Sigmoid colon (tissue), 7 donors: ENCODE results near the gene ZNF354B. TPM values are rescaled to one million over a fixed set of nuclear protein-coding genes. Genes with fewer than 3 reads are reported as not detected.

Experiments
- DNase-seq: peaks from one replicate; pipeline ENCODE4 v3.0.0-alpha.2; 2019
- H3K27ac ChIP-seq, 4 donors: fragments of 200-600 bp; sonication (generic); one replicate each; pipeline ENCODE4 v1.5.1; 2016 to 2019; ENCODE audit warnings: mild to moderate bottlenecking in 1 of 4
- H3K27me3 ChIP-seq, 3 donors: fragments of 200-600 bp; sonication (generic); one replicate each; pipeline ENCODE4 v1.5.1; 2019; ENCODE audit warnings: mild to moderate bottlenecking in 1 of 3
- H3K36me3 ChIP-seq, 4 donors: fragments of 200-600 bp; sonication (generic); one replicate each; pipeline ENCODE4 v1.5.1; 2016 to 2019
- H3K4me1 ChIP-seq, 4 donors: fragments of 200-600 bp; sonication (generic); one replicate each; pipeline ENCODE4 v1.5.1; 2017 to 2019
- H3K4me3 ChIP-seq, 4 donors: fragments of 200-600 bp; sonication (generic); one replicate each; pipeline ENCODE4 v1.5.1; 2017 to 2019; ENCODE audit warnings: mild to moderate bottlenecking in 2 of 4, moderate library complexity in 1 of 4
- H3K9me3 ChIP-seq, 4 donors: fragments of 200-600 bp in 3 of 4; sonication (generic) in 3 of 4; one replicate each; pipeline versions ENCODE4 v1.5.1 to v1.6.1; 2013 to 2019
- EP300 ChIP-seq, 4 donors: sonication (generic); formaldehyde crosslinking; IDR thresholded peaks; one replicate each; pipeline ENCODE4 v1.6.1; 2017; ENCODE audit warnings: antibody characterized with exemption in 4 of 4
- POLR2A ChIP-seq, 2 donors: fragments of 450-650 bp; IDR thresholded peaks; one replicate each; pipeline ENCODE4 v1.6.1; 2016; ENCODE audit warnings: antibody characterized with exemption in 2 of 2, mild to moderate bottlenecking in 2 of 2, moderate library complexity in 2 of 2
- POLR2AphosphoS5 ChIP-seq, 4 donors: sonication (generic); formaldehyde crosslinking; IDR thresholded peaks; one replicate each; pipeline ENCODE4 v1.6.1; 2017; ENCODE audit warnings: antibody characterized with exemption in 4 of 4
- WGBS, 2 donors: extraction: QIAGEN DNeasy Blood & Tissue Kit; methylation state at CpG; one replicate each; pipeline ENCODE4 v1.1.7; 2013; 5-methylcytosine and 5-hydroxymethylcytosine counted together
- intact Hi-C: fragments of 100-400 bp; cut with DNase I; formaldehyde crosslinking; loops from one replicate; pipeline ENCODE4 v1.15.1; 2023
- polyA plus RNA-seq, 3 donors: library from polyadenylated mRNA; stranded (reverse); fragments of 200-250 nt; gene quantifications; one replicate each; pipeline ENCODE4 v1.2.3, GENCODE V29; 2013
- small RNA-seq, 3 donors: library from RNA; depleted of rRNA; stranded (forward); fragments of <200 nt; gene quantifications; one replicate each; pipeline ENCODE3, GENCODE V24; 2016
- total RNA-seq, 4 donors: library from RNA; depleted of rRNA; stranded (reverse); fragments of >200 nt; gene quantifications; one replicate each; pipeline ENCODE4 v1.1.0, GENCODE V29; 2016
- TF ChIP-seq, protein P1 (sequence below), 4 experiments: fragments of 450-650 bp in 3 of 4; fragments of 200-600 bp in 1 of 4; IDR thresholded peaks; one replicate each; pipeline ENCODE4 v1.5.1; 2016 to 2019; ENCODE audit warnings: antibody characterized with exemption in 4 of 4, mild to moderate bottlenecking in 3 of 4, moderate library complexity in 2 of 4
- donor health status: healthy with polysubstance abuse.
- donor health status: Bipolar disorder and iron deficiency.
- donor health status: healthy.

Gene ZNF354B
- total and polyA plus RNA-seq, 7 donors = 0.92 to 23.5 (median 13.3) TPM

- Histone ChIP-seq H3K9me3 (no peaks in the 10 kb centered on the region), H3K36me3 (peaks cover 0 to 6% (median 0%) of the 10 kb centered on the region in 4 donors), H3K4me3 (no peak overlapping the region), H3K27me3 (no peaks in the 10 kb centered on the region), H3K4me1 (peaks cover 0 to 14% (median 6%) of the 10 kb centered on the region in 4 donors), H3K27ac (no peak overlapping the region)
- TF ChIP-seq EP300 (IDR thresholded peaks at IDR 0.05) = no peak
- TF ChIP-seq, protein P1, sequence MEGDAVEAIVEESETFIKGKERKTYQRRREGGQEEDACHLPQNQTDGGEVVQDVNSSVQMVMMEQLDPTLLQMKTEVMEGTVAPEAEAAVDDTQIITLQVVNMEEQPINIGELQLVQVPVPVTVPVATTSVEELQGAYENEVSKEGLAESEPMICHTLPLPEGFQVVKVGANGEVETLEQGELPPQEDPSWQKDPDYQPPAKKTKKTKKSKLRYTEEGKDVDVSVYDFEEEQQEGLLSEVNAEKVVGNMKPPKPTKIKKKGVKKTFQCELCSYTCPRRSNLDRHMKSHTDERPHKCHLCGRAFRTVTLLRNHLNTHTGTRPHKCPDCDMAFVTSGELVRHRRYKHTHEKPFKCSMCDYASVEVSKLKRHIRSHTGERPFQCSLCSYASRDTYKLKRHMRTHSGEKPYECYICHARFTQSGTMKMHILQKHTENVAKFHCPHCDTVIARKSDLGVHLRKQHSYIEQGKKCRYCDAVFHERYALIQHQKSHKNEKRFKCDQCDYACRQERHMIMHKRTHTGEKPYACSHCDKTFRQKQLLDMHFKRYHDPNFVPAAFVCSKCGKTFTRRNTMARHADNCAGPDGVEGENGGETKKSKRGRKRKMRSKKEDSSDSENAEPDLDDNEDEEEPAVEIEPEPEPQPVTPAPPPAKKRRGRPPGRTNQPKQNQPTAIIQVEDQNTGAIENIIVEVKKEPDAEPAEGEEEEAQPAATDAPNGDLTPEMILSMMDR (IDR thresholded peaks at IDR 0.05) = no peak
- TF ChIP-seq POLR2AphosphoS5 (IDR thresholded peaks at IDR 0.05) = no peak
- no peak for TF ChIP-seq POLR2A (IDR thresholded peaks at IDR 0.05)
- 92 to 97% methylated on average over 5 of the region's 5 CpGs for WGBS, 2 donors
- no peak for DNase-seq
- intact Hi-C loops = loop anchor here (5.0 kb wide), 1 partner anchor 43 kb away; the partner anchor contains the start of gene ZNF454
These were observed 39.5 kb downstream of the ZNF354B start for GRCh38 chr5:178899289-178899688.

DNA sequence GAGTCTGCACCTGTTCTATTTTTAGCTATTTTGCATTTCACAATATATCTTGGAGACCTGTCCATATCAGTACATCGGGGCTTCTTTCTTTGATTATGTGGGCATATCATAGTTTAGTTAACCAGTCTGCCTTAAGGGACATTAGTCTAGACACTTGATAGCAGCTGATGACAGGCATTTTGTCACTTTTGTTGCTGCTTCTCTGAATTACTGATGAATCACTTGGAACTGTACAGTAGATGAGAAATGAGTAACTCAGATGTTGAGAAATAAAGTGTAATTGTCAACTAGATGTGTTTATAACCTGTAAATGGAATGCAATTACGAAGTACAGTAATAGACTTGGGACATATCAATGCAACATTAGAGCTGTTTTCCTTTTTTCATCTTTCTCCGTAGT lies 43.1 kb downstream of the ZNF354B start:
- Histone ChIP-seq H3K9me3 (no peaks in the 10 kb centered on the region), H3K36me3 (peaks cover 0 to 15% (median 0%) of the 10 kb centered on the region in 4 donors), H3K4me3 (no peak overlapping the region), H3K27ac (no peak overlapping the region), H3K4me1 (no peaks in the 10 kb centered on the region), H3K27me3 (no peaks in the 10 kb centered on the region)
- 63 to 77% methylated on average over 3 of the region's 3 CpGs for WGBS, 2 donors
- DNase-seq = no peak
- TF ChIP-seq POLR2AphosphoS5 (IDR thresholded peaks at IDR 0.05) = no peak
- no peak for TF ChIP-seq POLR2A (IDR thresholded peaks at IDR 0.05)
- no peak for TF ChIP-seq EP300 (IDR thresholded peaks at IDR 0.05)
- TF ChIP-seq, protein P1 (IDR thresholded peaks at IDR 0.05) = no peak
- intact Hi-C loops = no loop called here

DNA sequence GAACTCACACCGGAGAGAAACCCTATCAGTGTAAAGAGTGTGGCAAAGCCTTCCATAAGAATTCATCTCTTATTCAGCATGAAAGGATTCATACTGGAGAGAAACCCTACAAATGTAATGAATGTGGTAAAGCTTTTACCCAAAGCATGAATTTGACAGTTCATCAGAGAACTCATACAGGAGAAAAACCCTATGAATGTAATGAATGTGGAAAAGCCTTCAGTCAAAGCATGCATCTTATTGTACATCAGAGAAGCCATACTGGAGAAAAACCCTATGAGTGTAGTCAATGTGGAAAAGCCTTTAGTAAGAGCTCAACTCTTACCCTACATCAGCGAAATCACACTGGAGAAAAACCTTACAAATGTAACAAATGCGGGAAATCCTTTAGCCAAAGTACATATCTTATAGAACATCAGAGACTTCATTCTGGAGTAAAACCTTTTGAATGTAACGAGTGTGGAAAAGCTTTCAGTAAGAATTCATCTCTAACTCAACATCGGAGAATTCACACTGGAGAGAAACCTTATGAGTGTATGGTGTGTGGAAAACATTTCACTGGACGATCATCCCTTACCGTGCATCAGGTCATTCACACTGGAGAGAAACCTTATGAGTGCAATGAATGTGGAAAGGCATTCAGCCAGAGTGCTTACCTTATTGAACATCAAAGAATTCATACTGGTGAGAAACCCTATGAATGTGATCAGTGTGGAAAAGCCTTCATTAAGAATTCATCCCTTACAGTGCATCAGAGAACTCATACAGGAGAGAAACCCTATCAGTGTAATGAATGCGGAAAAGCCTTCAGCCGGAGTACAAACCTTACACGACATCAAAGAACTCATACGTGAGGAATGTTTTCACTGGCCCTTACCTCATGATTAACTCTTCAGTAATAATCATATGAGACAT lies 72.3 kb downstream of the ZNF354B start:
- H3K27me3 ChIP-seq = no peaks in the 10 kb centered on the region
- H3K27ac ChIP-seq = no peak overlapping the region
- no peak for DNase-seq
- H3K9me3 ChIP-seq = peaks cover 75 to 91% (median 85%) of the 10 kb centered on the region in 4 donors
- TF ChIP-seq, protein P1 (IDR thresholded peaks at IDR 0.05) = no peak
- TF ChIP-seq EP300 (IDR thresholded peaks at IDR 0.05) = no peak
- TF ChIP-seq POLR2A (IDR thresholded peaks at IDR 0.05) = no peak
- no peak for TF ChIP-seq POLR2AphosphoS5 (IDR thresholded peaks at IDR 0.05)
- 95 to 96% methylated on average over 11 of the region's 11 CpGs for WGBS, 2 donors
- peaks cover 5 to 55% (median 39%) of the 10 kb centered on the region in 4 donors for H3K36me3 ChIP-seq
- no peaks in the 10 kb centered on the region for H3K4me1 ChIP-seq
- intact Hi-C loops = no loop called here
- H3K4me3 ChIP-seq = no peak overlapping the region

Small RNA genes within 50 kb of the gene (small RNA-seq; reads per million reads assigned to genes)
- gene AC126915.2 (0 reads per million in 3 donors), gene AC126915.3 (0 reads per million in 3 donors)

Other genes starting within 250 kb of the ZNF354B start
- gene CLK4, start 232.9 kb upstream of the ZNF354B start, total RNA-seq = 10 to 100 TPM; 31.8 to 51.8 (median 40.3) TPM
- gene CLK4, start 232.9 kb upstream of the ZNF354B start, polyA plus RNA-seq = 10 to 100 TPM in 1 of 3 donors, 1 to 10 TPM in 2; 5.3 to 11.6 (median 7.8) TPM
- 10 to 100 TPM; 17.8 to 29.4 (median 21.7) TPM for gene ZNF354A, start 129.3 kb upstream of the ZNF354B start, total RNA-seq
- gene ZNF354A, start 129.3 kb upstream of the ZNF354B start, polyA plus RNA-seq = 1 to 10 TPM; 3.7 to 5.8 (median 4.8) TPM
- 1 to 10 TPM; 3.5 to 5.4 (median 3.9) TPM for gene ZFP2, start 36.0 kb downstream of the ZNF354B start, total RNA-seq
- 1 to 10 TPM in 1 of 3 donors, under 1 TPM in 1, not detected in 1; 0.70 to 1.2 TPM for gene ZFP2, start 36.0 kb downstream of the ZNF354B start, polyA plus RNA-seq
- 1 to 10 TPM; 2.0 to 6.1 (median 3.4) TPM for gene ZNF454, start 81.2 kb downstream of the ZNF354B start, total RNA-seq
- gene ZNF454, start 81.2 kb downstream of the ZNF354B start, polyA plus RNA-seq = 1 to 10 TPM in 1 of 3 donors, under 1 TPM in 1, not detected in 1; 0.23 to 1.0 TPM
- gene GRM6, start 135.4 kb downstream of the ZNF354B start, total RNA-seq = not detected
- gene GRM6, start 135.4 kb downstream of the ZNF354B start, polyA plus RNA-seq = under 1 TPM in 1 of 3 donors, not detected in 2; 0.01 TPM
- 1 to 10 TPM; 2.8 to 6.3 (median 4.7) TPM for gene ZNF879, start 163.9 kb downstream of the ZNF354B start, total RNA-seq
- gene ZNF879, start 163.9 kb downstream of the ZNF354B start, polyA plus RNA-seq = 1 to 10 TPM in 2 of 3 donors, under 1 TPM in 1; under 0.01 to 1.9 (median 1.6) TPM
- gene ZNF354C, start 200.4 kb downstream of the ZNF354B start, total RNA-seq = 10 to 100 TPM in 2 of 4 donors, 1 to 10 TPM in 2; 7.7 to 12.1 (median 10.1) TPM
- 1 to 10 TPM in 1 of 3 donors, under 1 TPM in 2; 0.23 to 1.4 (median 0.60) TPM for gene ZNF354C, start 200.4 kb downstream of the ZNF354B start, polyA plus RNA-seq